M059J (cell line): ENCODE results near the gene E2F3. TPM values are rescaled to one million over a fixed set of nuclear protein-coding genes. Genes with fewer than 3 reads are reported as not detected.

ENCODE experiments used
- DNase-seq: peaks from one replicate; pipeline ENCODE4 v3.0.0-alpha.2; 2012; ENCODE audit warnings: low read depth
- total RNA-seq: library from RNA; depleted of rRNA; stranded (reverse); fragments of >200 nt; shearing (Covaris generic); gene quantifications from 2 replicates; pipeline ENCODE4 v1.2.3, GENCODE V29; 2014

The E2F3 gene
- total RNA-seq, 1 experiment from 2014 or later: 15.8 TPM

- peak; percentile 73 for DNase-seq
These were observed 827 bp downstream of the E2F3 start for GRCh38 chr6:20402342-20403069.

GRCh38 chr6:20403070-20403765, 1.5 kb downstream of the E2F3 start:
- peak; percentile 96 for DNase-seq

- peak; percentile 70 for DNase-seq
These were observed 2.3 kb downstream of the E2F3 start for GRCh38 chr6:20403766-20404640.

- peak; percentile 80 for DNase-seq
These were observed 3.0 kb downstream of the E2F3 start for GRCh38 chr6:20404641-20405032.

GRCh38 chr6:20408851-20409250, 7.2 kb downstream of the E2F3 start:
- DNase-seq: no peak

- peak; percentile 42 for DNase-seq
These were observed 7.8 kb downstream of the E2F3 start for GRCh38 chr6:20409427-20409971.

GRCh38 chr6:20411544-20411943, 9.9 kb downstream of the E2F3 start:
- DNase-seq: no peak

GRCh38 chr6:20411953-20412681, 10.4 kb downstream of the E2F3 start:
- DNase-seq: no peak

GRCh38 chr6:20412682-20413073, 11.0 kb downstream of the E2F3 start:
- no peak for DNase-seq

GRCh38 chr6:20413826-20414225, 12.1 kb downstream of the E2F3 start:
- DNase-seq: no peak

- DNase-seq: no peak
These were observed 13.0 kb downstream of the E2F3 start for GRCh38 chr6:20414711-20415110.

GRCh38 chr6:20415304-20415703, 13.6 kb downstream of the E2F3 start:
- DNase-seq: no peak

- no peak for DNase-seq
These were observed 14.2 kb downstream of the E2F3 start for GRCh38 chr6:20415712-20416454.

GRCh38 chr6:20416567-20417345, 15.1 kb downstream of the E2F3 start:
- no peak for DNase-seq

- DNase-seq: no peak
These were observed 16.1 kb downstream of the E2F3 start for GRCh38 chr6:20417819-20418218.

GRCh38 chr6:20426177-20427082, 24.8 kb downstream of the E2F3 start:
- peak; percentile 10 for DNase-seq

- no peak for DNase-seq
These were observed 26.2 kb downstream of the E2F3 start for GRCh38 chr6:20427856-20428255.

- DNase-seq: no peak
These were observed 31.0 kb downstream of the E2F3 start for GRCh38 chr6:20432692-20433091.

- DNase-seq: no peak
These were observed 31.6 kb downstream of the E2F3 start for GRCh38 chr6:20433321-20433720.
